SU-DHL-6 (cell line): Measurements from ENCODE around the gene PPP1R13B.

Source experiments
- H2AFZ ChIP-seq: fragments of 200-600 bp; sonication (generic); 2 replicates; pipeline ENCODE4 v1.6.1; 2014; ENCODE audit warnings: low read depth, mild to moderate bottlenecking, moderate library complexity, mixed read lengths, antibody characterized with exemption, low read length; ENCODE audit not compliant: severe bottlenecking
- H3F3A ChIP-seq: fragments of 200-600 bp; shearing (Covaris generic); 2 replicates; pipeline ENCODE4 v1.6.0; 2016; ENCODE audit warnings: antibody characterized with exemption, mild to moderate bottlenecking; ENCODE audit not compliant: insufficient read depth
- H3K27ac ChIP-seq: fragments of 200-600 bp; sonication (generic); 2 replicates; pipeline ENCODE4 v1.5.1; 2016; ENCODE audit warnings: low read depth, mild to moderate bottlenecking, low read length, moderate library complexity, mixed read lengths
- H3K27me3 ChIP-seq: fragments of 200-600 bp; sonication (generic), shearing (Covaris generic); 2 replicates; pipeline ENCODE4 v1.6.0; 2014; ENCODE audit warnings: mild to moderate bottlenecking, low read length
- H3K36me3 ChIP-seq: fragments of 200-600 bp; sonication (generic); 2 replicates; pipeline ENCODE4 v1.6.1; 2014; ENCODE audit warnings: mild to moderate bottlenecking, low read length, mixed read lengths
- H3K4me2 ChIP-seq: fragments of 300-600, 200-600 bp; shearing (Covaris generic), sonication (generic); 2 replicates; pipeline ENCODE4 v1.6.0; 2014; ENCODE audit warnings: low read length, low read depth, mild to moderate bottlenecking; ENCODE audit not compliant: poor library complexity, severe bottlenecking
- H3K4me3 ChIP-seq: fragments of 200-600 bp; sonication (generic); 2 replicates; pipeline ENCODE4 v1.5.1; 2014; ENCODE audit warnings: antibody characterized with exemption, low read length, mild to moderate bottlenecking, mixed read lengths; ENCODE audit not compliant: insufficient read depth, poor library complexity, severe bottlenecking
- H3K79me2 ChIP-seq: fragments of 200-600 bp; sonication (generic); 2 replicates; pipeline ENCODE4 v1.6.1; 2014; ENCODE audit warnings: mild to moderate bottlenecking, low read length, moderate library complexity; ENCODE audit not compliant: insufficient read depth
- H3K9ac ChIP-seq: fragments of 200-600 bp; sonication (generic); 2 replicates; pipeline ENCODE4 v1.7.0; 2014; ENCODE audit warnings: mild to moderate bottlenecking, low read length
- H3K9me2 ChIP-seq: fragments of 200-600 bp; sonication (generic); replicated peaks from 2 replicates; pipeline ENCODE4 v1.6.1; 2014; ENCODE audit warnings: low read length; ENCODE audit not compliant: insufficient read depth
- H3K9me3 ChIP-seq: fragments of 200-600 bp; sonication (generic); 2 replicates; pipeline ENCODE4 v1.6.1; 2014; ENCODE audit warnings: low read length, mixed read lengths; ENCODE audit not compliant: insufficient read depth
- H4K20me1 ChIP-seq: fragments of 200-600 bp; sonication (generic); 2 replicates; pipeline ENCODE4 v1.6.1; 2014; ENCODE audit warnings: low read depth, mild to moderate bottlenecking, antibody characterized with exemption, low read length, moderate library complexity, mixed read lengths
- CTCF ChIP-seq: fragments of 200-600 bp; sonication (generic); IDR thresholded peaks from one replicate; pipeline ENCODE4 v1.5.1; 2017; ENCODE audit warnings: antibody characterized with exemption, mild to moderate bottlenecking, low read length, moderate library complexity; ENCODE audit not compliant: insufficient read depth, poor library complexity, severe bottlenecking
- EZH2phosphoT487 ChIP-seq: fragments of 200-600 bp; sonication (generic), shearing (Covaris generic); conservative IDR thresholded peaks from 2 replicates; pipeline ENCODE4 v1.6.1; 2018; ENCODE audit warnings: mild to moderate bottlenecking, antibody characterized with exemption, low read length, moderate library complexity, mixed read lengths

PPP1R13B gene

GRCh38 chr14:103697603-103698379 lies 149.6 kb downstream of the PPP1R13B start:
- Histone ChIP-seq H3K4me3 (no peak overlapping the region), H3K4me2 (peak overlapping the region; percentile 55), H3K9ac (peak overlapping the region; percentile 51), H4K20me1 (no peaks in the 10 kb centered on the region), H3K79me2 (no peaks in the 10 kb centered on the region), H2AFZ (no peak overlapping the region), H3K9me2 (no peaks in the 10 kb centered on the region), H3K27ac (peak overlapping the region; percentile 95), H3K27me3 (no peaks in the 10 kb centered on the region), H3K36me3 (no peaks in the 10 kb centered on the region), H3F3A (peaks cover 68% of the 10 kb centered on the region), H3K9me3 (no peaks in the 10 kb centered on the region)
- TF ChIP-seq EZH2phosphoT487: no peak
- TF ChIP-seq CTCF: no peak

GRCh38 chr14:103697206-103697602 lies 150.2 kb downstream of the PPP1R13B start:
- Histone ChIP-seq H3K4me2 (peak overlapping the region; percentile 55), H3K27ac (peak overlapping the region; percentile 95), H3K9me2 (no peaks in the 10 kb centered on the region), H3K36me3 (no peaks in the 10 kb centered on the region), H3F3A (peaks cover 74% of the 10 kb centered on the region), H2AFZ (no peak overlapping the region), H3K9ac (peak overlapping the region; percentile 51), H3K27me3 (no peaks in the 10 kb centered on the region), H3K9me3 (no peaks in the 10 kb centered on the region), H4K20me1 (no peaks in the 10 kb centered on the region), H3K79me2 (no peaks in the 10 kb centered on the region), H3K4me3 (no peak overlapping the region)
- TF ChIP-seq CTCF (no peak), EZH2phosphoT487 (no peak)

- no peaks in the 10 kb centered on the region for H3K9me2 ChIP-seq
- peak overlapping the region; percentile 55 for H3K4me2 ChIP-seq
- H3K4me3 ChIP-seq: no peak overlapping the region
- TF ChIP-seq CTCF (no peak), EZH2phosphoT487 (no peak)
- peaks cover 75% of the 10 kb centered on the region for H3F3A ChIP-seq
- H2AFZ ChIP-seq: no peak overlapping the region
- H3K9me3 ChIP-seq: no peaks in the 10 kb centered on the region
- H3K27ac ChIP-seq: peak overlapping the region; percentile 95
- H4K20me1 ChIP-seq: no peaks in the 10 kb centered on the region
- peak overlapping the region; percentile 51 for H3K9ac ChIP-seq
- no peaks in the 10 kb centered on the region for H3K79me2 ChIP-seq
- H3K27me3 ChIP-seq: no peaks in the 10 kb centered on the region
- no peaks in the 10 kb centered on the region for H3K36me3 ChIP-seq
These were observed 150.8 kb downstream of the PPP1R13B start for GRCh38 chr14:103696466-103697071.
